GM18951 (cell line): Measurements from ENCODE around the gene ACP3.
"Not testable (repeated sequence)": the region's sequence is repeated elsewhere in the genome, so short reads cannot be mapped to it uniquely, and the experiment has no call there.

Experiments used
- POLR2A ChIP-seq: IDR thresholded peaks from 4 replicates; pipeline ENCODE4 v1.6.1; 2011; ENCODE audit warnings: mild to moderate bottlenecking; ENCODE audit not compliant: insufficient read length, insufficient read depth; ENCODE audit errors: extremely low read depth
- in situ Hi-C: fragments of 300-500 bp; cut with MboI; formaldehyde crosslinking; loops from one replicate; pipeline ENCODE4 v1.12.0; 2022; ENCODE audit warnings: low sequenced_read_pairs, mixed read lengths, inconsistent platforms; ENCODE audit not compliant: unreplicated experiment

The ACP3 gene

GRCh38 chr3:132293251-132293650 lies 24.0 kb upstream of the ACP3 start:
- in situ Hi-C loops, result no loop called here
- no peak for TF ChIP-seq POLR2A

- no peak for TF ChIP-seq POLR2A
- in situ Hi-C loops, result no loop called here
Observed at GRCh38 chr3:132294906-132295305, 22.3 kb upstream of the ACP3 start.

GRCh38 chr3:132303336-132304201 lies 13.6 kb upstream of the ACP3 start:
- in situ Hi-C loops, result not testable (repeated sequence)

- in situ Hi-C loops, result not testable (repeated sequence)
Observed at GRCh38 chr3:132304351-132304750, 12.9 kb upstream of the ACP3 start.

- in situ Hi-C loops, result not testable (repeated sequence)
Observed at GRCh38 chr3:132310057-132310456, 7.2 kb upstream of the ACP3 start.

GRCh38 chr3:132311316-132311715 lies 5.9 kb upstream of the ACP3 start:
- in situ Hi-C loops, result no loop called here
- no peak for TF ChIP-seq POLR2A

- in situ Hi-C loops, result no loop called here
- no peak for TF ChIP-seq POLR2A
Observed at GRCh38 chr3:132311841-132312240, 5.4 kb upstream of the ACP3 start.

GRCh38 chr3:132315851-132316250 lies 1.4 kb upstream of the ACP3 start:
- no peak for TF ChIP-seq POLR2A
- in situ Hi-C loops, result no loop called here

- in situ Hi-C loops, result no loop called here
- TF ChIP-seq POLR2A, result no peak
Observed at GRCh38 chr3:132318451-132318850, 1.2 kb downstream of the ACP3 start.

GRCh38 chr3:132321304-132321703 lies 4.1 kb downstream of the ACP3 start:
- TF ChIP-seq POLR2A, result no peak
- in situ Hi-C loops, result no loop called here

GRCh38 chr3:132325103-132325606 lies 7.9 kb downstream of the ACP3 start:
- in situ Hi-C loops, result no loop called here
- no peak for TF ChIP-seq POLR2A

- TF ChIP-seq POLR2A, result no peak
- in situ Hi-C loops, result no loop called here
Observed at GRCh38 chr3:132325634-132326033, 8.4 kb downstream of the ACP3 start.

GRCh38 chr3:132326251-132326650 lies 9.0 kb downstream of the ACP3 start:
- in situ Hi-C loops, result no loop called here
- no peak for TF ChIP-seq POLR2A

GRCh38 chr3:132332082-132332481 lies 14.9 kb downstream of the ACP3 start:
- in situ Hi-C loops, result no loop called here
- TF ChIP-seq POLR2A, result no peak

GRCh38 chr3:132332508-132332907 lies 15.3 kb downstream of the ACP3 start:
- TF ChIP-seq POLR2A, result no peak
- in situ Hi-C loops, result no loop called here

GRCh38 chr3:132341746-132342145 lies 24.5 kb downstream of the ACP3 start:
- in situ Hi-C loops, result no loop called here
- no peak for TF ChIP-seq POLR2A
